Brain microvascular endothelial cell (primary cell): ENCODE measurements around the gene DDC.

Source experiments
- DNase-seq: peaks from one replicate; pipeline ENCODE4 v3.0.0-alpha.2; 2020
- H3K27ac ChIP-seq: fragments of 250-450 bp; sonication (Bioruptor Pico); 2 replicates; pipeline ENCODE4 v1.5.1; 2020; ENCODE audit warnings: mild to moderate bottlenecking, moderate library complexity
- H3K27me3 ChIP-seq: fragments of 250-450 bp; sonication (Bioruptor Pico); replicated peaks from 2 replicates; pipeline ENCODE4 v1.5.1; 2020; ENCODE audit warnings: mild to moderate bottlenecking
- H3K36me3 ChIP-seq: fragments of 250-450 bp; sonication (Bioruptor Pico); replicated peaks from 2 replicates; pipeline ENCODE4 v1.5.1; 2020; ENCODE audit warnings: mild to moderate bottlenecking
- H3K4me3 ChIP-seq: 2 replicates; pipeline ENCODE4 v1.5.1; 2011; ENCODE audit warnings: low read depth, mild to moderate bottlenecking, control low read depth, low read length, moderate library complexity
- in situ Hi-C: cut with HindIII; loops from 2 replicates; pipeline ENCODE4 v1.10.0; 2017; ENCODE audit warnings: low sequenced_read_pairs, low pct_ligation_motif_present
- TF ChIP-seq, protein P1 (sequence below): IDR thresholded peaks from 2 replicates; pipeline ENCODE4 v1.5.1; 2011; ENCODE audit warnings: low read depth, mild to moderate bottlenecking, moderate library complexity, low read length, control low read depth, inconsistent platforms; ENCODE audit errors: missing control alignments

Gene DDC

DNA sequence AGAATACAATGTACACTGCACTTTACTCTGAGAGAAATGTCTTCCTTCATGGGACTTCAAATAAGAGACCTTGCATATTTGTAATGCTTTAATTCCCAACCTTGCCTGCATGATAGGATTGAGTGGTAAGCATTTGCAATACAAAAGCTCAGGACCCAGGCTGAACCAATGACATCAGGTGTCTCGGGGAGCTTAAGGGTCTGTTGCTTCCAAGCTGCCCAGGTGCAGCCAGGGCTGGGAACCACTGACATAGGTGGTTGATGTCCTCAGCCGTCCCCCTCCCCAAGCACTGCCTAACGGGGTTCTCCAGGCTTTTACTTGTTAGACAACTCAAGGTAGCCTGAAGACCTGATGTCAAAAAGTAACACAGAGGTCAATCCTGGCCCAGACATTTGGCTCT is 144.2 kb downstream of the DDC start:
- in situ Hi-C loops = no loop called here
- Histone ChIP-seq H3K27ac (no peak overlapping the region), H3K36me3 (no peaks in the 10 kb centered on the region), H3K27me3 (no peaks in the 10 kb centered on the region), H3K4me3 (no peak overlapping the region)
- DNase-seq = no peak
- TF ChIP-seq, protein P1, sequence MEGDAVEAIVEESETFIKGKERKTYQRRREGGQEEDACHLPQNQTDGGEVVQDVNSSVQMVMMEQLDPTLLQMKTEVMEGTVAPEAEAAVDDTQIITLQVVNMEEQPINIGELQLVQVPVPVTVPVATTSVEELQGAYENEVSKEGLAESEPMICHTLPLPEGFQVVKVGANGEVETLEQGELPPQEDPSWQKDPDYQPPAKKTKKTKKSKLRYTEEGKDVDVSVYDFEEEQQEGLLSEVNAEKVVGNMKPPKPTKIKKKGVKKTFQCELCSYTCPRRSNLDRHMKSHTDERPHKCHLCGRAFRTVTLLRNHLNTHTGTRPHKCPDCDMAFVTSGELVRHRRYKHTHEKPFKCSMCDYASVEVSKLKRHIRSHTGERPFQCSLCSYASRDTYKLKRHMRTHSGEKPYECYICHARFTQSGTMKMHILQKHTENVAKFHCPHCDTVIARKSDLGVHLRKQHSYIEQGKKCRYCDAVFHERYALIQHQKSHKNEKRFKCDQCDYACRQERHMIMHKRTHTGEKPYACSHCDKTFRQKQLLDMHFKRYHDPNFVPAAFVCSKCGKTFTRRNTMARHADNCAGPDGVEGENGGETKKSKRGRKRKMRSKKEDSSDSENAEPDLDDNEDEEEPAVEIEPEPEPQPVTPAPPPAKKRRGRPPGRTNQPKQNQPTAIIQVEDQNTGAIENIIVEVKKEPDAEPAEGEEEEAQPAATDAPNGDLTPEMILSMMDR = no peak

DNA sequence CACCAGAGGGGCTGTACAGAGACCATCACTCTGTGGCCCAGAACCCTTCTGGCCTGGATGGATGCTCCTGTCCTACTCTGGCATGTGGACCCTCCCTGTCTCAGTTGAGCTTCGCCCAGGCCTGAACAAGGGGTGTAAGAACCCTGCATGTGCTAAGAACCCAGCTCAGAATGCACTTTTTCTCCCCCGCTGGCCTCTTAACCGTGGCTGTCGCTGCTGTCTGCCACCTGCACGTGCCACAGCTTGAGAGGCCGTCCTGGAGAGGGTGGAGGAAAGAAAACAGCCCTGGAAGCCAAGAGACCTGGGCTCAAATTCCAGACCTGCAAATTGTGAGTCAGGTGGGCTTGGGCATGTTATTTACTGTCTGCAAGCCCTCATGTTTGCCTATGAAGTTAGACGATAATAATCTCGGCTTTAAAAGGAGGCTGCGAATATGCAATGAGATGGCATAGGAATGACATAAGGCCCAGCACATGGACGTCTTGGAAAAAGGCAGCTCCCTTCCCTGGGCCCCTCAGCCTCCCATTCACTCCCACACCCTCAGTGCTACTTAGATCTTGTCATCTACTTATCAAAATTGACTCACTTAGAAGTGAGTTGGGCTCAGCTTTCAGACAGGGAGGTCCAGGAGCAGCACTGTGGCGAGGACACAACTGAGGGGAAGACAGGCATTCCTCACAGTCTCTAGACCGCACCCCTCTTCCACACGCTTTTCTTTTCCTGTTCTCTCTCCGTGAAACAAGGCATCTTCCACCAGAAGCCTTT is 146.5 kb downstream of the DDC start:
- Histone ChIP-seq H3K4me3 (no peak overlapping the region), H3K36me3 (no peaks in the 10 kb centered on the region), H3K27ac (no peak overlapping the region), H3K27me3 (no peaks in the 10 kb centered on the region)
- in situ Hi-C loops = no loop called here
- DNase-seq = no peak
- TF ChIP-seq, protein P1 = no peak

DNA sequence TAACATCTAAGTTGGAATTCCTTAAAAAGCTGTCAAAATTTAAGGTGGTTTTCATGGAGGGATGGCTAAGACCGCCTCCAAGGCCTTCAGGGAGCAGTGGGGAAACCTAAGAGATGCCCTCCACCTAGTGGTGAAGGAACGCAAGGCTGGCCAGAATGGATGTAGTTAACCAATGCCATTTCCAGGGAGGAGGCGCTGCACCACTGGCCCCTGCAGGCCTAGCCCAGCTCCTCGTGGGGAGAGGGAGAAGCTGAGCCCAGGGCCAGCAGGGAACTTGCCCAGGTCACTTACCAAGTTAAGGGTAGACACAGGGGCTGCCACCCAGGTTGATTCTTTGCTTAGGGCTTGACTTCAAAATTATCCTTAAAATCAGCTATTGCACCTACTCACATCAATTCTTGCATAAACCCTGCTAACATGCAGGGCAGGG is 147.1 kb downstream of the DDC start:
- Histone ChIP-seq H3K36me3 (no peaks in the 10 kb centered on the region), H3K27ac (no peak overlapping the region), H3K4me3 (no peak overlapping the region), H3K27me3 (no peaks in the 10 kb centered on the region)
- TF ChIP-seq, protein P1 = peak; percentile 97
- in situ Hi-C loops = no loop called here
- DNase-seq = peak; percentile 80

DNA sequence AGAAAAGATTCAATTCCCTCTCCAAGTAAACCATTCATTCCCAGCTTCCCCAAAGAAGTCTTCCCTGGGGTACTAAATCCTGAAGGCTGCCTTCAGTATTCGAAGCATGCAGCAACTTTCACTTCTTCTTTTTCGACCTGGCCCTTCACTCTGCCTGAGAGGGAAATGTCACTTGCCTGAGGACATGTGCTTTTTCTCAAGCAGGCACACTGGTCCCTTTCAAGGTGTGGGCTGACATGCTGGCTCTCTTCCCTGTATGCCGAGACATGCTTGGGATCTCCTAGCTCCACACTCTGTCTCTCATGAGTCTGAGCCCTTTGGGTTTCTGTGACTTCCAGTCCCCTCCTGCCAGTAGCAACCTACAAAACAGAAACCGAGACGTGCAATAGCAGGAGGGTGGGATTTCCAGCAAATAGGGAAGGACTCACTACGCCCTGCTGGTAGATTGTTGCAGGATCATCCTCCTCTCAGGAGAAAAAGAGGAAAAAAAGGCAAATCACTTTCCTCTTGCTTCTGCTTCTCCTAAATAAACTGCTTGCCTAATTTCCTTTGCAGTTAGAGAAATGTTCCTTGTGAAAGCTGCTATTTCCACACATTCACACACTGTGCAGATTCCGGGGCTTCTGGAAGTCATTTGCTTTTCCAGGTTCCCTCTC is 148.6 kb downstream of the DDC start:
- DNase-seq = no peak
- Histone ChIP-seq H3K27ac (no peak overlapping the region), H3K27me3 (no peaks in the 10 kb centered on the region), H3K4me3 (no peak overlapping the region), H3K36me3 (no peaks in the 10 kb centered on the region)
- TF ChIP-seq, protein P1 = no peak
- in situ Hi-C loops = no loop called here

DNA sequence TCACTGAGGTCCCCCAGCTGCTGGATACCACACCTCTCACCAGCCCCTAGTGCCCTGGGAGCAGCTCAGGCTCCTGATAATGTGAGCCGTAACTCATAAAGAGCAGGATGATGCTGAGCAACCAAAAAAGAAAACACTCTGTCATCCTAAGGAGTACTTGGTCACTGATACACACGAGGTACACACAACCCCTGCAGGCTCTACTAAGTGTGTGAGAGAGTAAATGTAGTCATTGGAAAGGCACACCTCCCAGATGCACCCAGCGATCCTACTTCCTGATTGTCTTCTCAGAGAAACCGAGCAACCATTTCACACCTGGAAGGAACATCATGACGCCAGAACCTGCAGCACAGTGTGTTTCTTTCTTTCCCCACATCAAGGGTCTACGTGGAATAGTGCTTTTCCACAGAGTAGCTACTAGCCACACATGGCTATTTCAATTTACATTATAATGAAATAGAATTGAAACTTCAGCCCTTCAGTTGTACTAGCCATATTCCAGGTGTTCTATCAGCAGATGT is 149.3 kb downstream of the DDC start:
- no peak overlapping the region for H3K27ac ChIP-seq

More for the DNA sequence above, 149.3 kb downstream of the DDC start:
- TF ChIP-seq, protein P1 = no peak
- Histone ChIP-seq H3K36me3 (no peaks in the 10 kb centered on the region), H3K4me3 (no peak overlapping the region), H3K27me3 (no peaks in the 10 kb centered on the region)
- in situ Hi-C loops = no loop called here
- DNase-seq = no peak
